ENCODE measurements around the gene PHLPP1. TPM values are rescaled to one million over a fixed set of nuclear protein-coding genes. Genes with fewer than 3 reads are reported as not detected.

PHLPP1 gene
- total and polyA plus RNA-seq, 2 of the 13 experiments (the other 11 are each of a cell fraction or from before 2014, with no cell fraction given), result 9.8 to 18.5 TPM

GRCh38 chr18:62688743-62689317, 26.5 kb upstream of the PHLPP1 start:
- intact Hi-C loops (cut with micrococcal nuclease; ENCODE audit: unreplicated experiment), result no loop called here
- 59% methylated on average over 7 of the region's 7 CpGs for WGBS (ENCODE audit: low lambda C conversion rate)
- POLR2A ChIA-PET, result no interaction called here

GRCh38 chr18:62690236-62690815, 25.0 kb upstream of the PHLPP1 start:
- POLR2A ChIA-PET, result interaction anchor here (1.0 kb wide), 1 partner anchor 25 kb away, joined by 4 read pairs; the partner anchor contains the start of gene PHLPP1
- H4K20me1 ChIP-seq (ENCODE audit: insufficient read depth, low read length), result no peaks in the 10 kb centered on the region
- peak overlapping the region; percentile 34 for H3K4me2 ChIP-seq (ENCODE audit: low read depth, low read length)
- peaks cover 32% of the 10 kb centered on the region for H3K4me1 ChIP-seq (ENCODE audit: insufficient read depth, low read length)
- peaks cover 16% of the 10 kb centered on the region for H3K9me3 ChIP-seq (ENCODE audit: low read length)
- no peaks in the 10 kb centered on the region for H3K36me3 ChIP-seq (replicated peaks in 1 of 2; ENCODE audit: control insufficient read depth in 1 of 2, insufficient read depth in 2 of 2, low read length in 2 of 2)
- WGBS (ENCODE audit: low lambda C conversion rate), result 22% methylated on average over 6 of the region's 6 CpGs
- peak; percentile 15 for DNase-seq (ENCODE audit: low spot score)
- in situ Hi-C loops (cut with HindIII; ENCODE audit: extremely low pct_ligation_motif_present, low pct_unique_long_range_greater_than_20kb) (no loop called here), intact Hi-C loops (cut with micrococcal nuclease; ENCODE audit: unreplicated experiment) (no loop called here)
- H3K4me3 ChIP-seq (replicated peaks in 1 of 3; ENCODE audit: insufficient read depth in 1 of 3, low read depth in 2 of 3, low read length in 3 of 3), result peak overlapping the region in 1 of 3 experiments; percentile 25; a peak in 3 of 6 replicates
- CTCF ChIA-PET (ENCODE audit: low intra/inter-chr PET ratio, low total read pairs), result no interaction called here
- FAIRE-seq, result no peak
- H3K27me3 ChIP-seq (ENCODE audit: control insufficient read depth in 1 of 2, insufficient read depth in 2 of 2, low read length in 2 of 2), result peaks cover 0 to 3% of the 10 kb centered on the region in 2 experiments; a peak in 1 of 5 replicates
- TF ChIP-seq SAP130 (CRISPR knock-in tag; IDR thresholded peaks at IDR 0.05; ENCODE audit: low read depth), result peak; percentile 37; the same call in 1 of the 2 replicates
- no peak for TF ChIP-seq ZNF333 (CRISPR knock-in tag; IDR thresholded peaks at IDR 0.05; ENCODE audit: borderline replicate concordance)
- TF ChIP-seq ELF3 (CRISPR knock-in tag; IDR thresholded peaks at IDR 0.05), result peak; percentile 29; the same call in 1 of the 2 replicates
- TF ChIP-seq SOX5 (CRISPR knock-in tag; IDR thresholded peaks at IDR 0.05; ENCODE audit: borderline replicate concordance), result 0 out of 2 replicates have a peak, but pooled peaks have one; percentile 18
- TF ChIP-seq RXRB (CRISPR knock-in tag; IDR thresholded peaks at IDR 0.05; ENCODE audit: borderline replicate concordance), result 0 out of 2 replicates have a peak, but pooled peaks have one; percentile 10
- TF ChIP-seq TFAP4 (IDR thresholded peaks at IDR 0.05; ENCODE audit: borderline replicate concordance, low read depth), result 0 out of 2 replicates have a peak, but pooled peaks have one; percentile 20
- no peak for TF ChIP-seq POLR2A (IDR thresholded peaks at IDR 0.05; ENCODE audit: insufficient read depth in 1 of 2, low read depth in 2 of 2, low read length in 2 of 2)
- TF ChIP-seq POLR2AphosphoS5 (IDR thresholded peaks at IDR 0.05; ENCODE audit: low read depth, low read length), result no peak
- 0 out of 2 replicates have a peak, but pooled peaks have one; percentile 23 for TF ChIP-seq ELF1 (CRISPR knock-in tag; IDR thresholded peaks at IDR 0.05)
- peak; percentile 66 for ATAC-seq
- no peak overlapping the region for H3K27ac ChIP-seq (ENCODE audit: extremely low read length, insufficient read depth, low read length)
- BruUV-seq (replicated peaks), result no TSS peak
- peak overlapping the region; percentile 27; the same call in 1 of the 2 replicates for H3K9ac ChIP-seq (ENCODE audit: insufficient read depth, low read depth, low read length)
- H2AFZ ChIP-seq (ENCODE audit: low read length), result peak overlapping the region; percentile 29
- H3K79me2 ChIP-seq (ENCODE audit: insufficient read depth, low read length), result no peaks in the 10 kb centered on the region

More at GRCh38 chr18:62688743-62689317, 26.5 kb upstream of the PHLPP1 start:
- FAIRE-seq, result no peak
- Histone ChIP-seq H3K36me3 (replicated peaks in 1 of 2; ENCODE audit: control insufficient read depth in 1 of 2, insufficient read depth in 2 of 2, low read length in 2 of 2) (no peaks in the 10 kb centered on the region), H3K4me3 (replicated peaks in 1 of 3; ENCODE audit: insufficient read depth in 1 of 3, low read depth in 2 of 3, low read length in 3 of 3) (no peak overlapping the region), H3K4me2 (ENCODE audit: low read depth, low read length) (no peak overlapping the region), H3K9ac (ENCODE audit: insufficient read depth, low read depth, low read length) (no peak overlapping the region), H3K27ac (ENCODE audit: extremely low read length, insufficient read depth, low read length) (no peak overlapping the region), H3K27me3 (ENCODE audit: control insufficient read depth in 1 of 2, insufficient read depth in 2 of 2, low read length in 2 of 2) (peaks cover 0 to 3% of the 10 kb centered on the region in 2 experiments; a peak in 1 of 5 replicates), H3K9me3 (ENCODE audit: low read length) (peaks cover 16% of the 10 kb centered on the region), H4K20me1 (ENCODE audit: insufficient read depth, low read length) (no peaks in the 10 kb centered on the region), H2AFZ (ENCODE audit: low read length) (no peak overlapping the region), H3K79me2 (ENCODE audit: insufficient read depth, low read length) (no peaks in the 10 kb centered on the region), H3K4me1 (ENCODE audit: insufficient read depth, low read length) (peaks cover 21% of the 10 kb centered on the region)
- TF ChIP-seq HCFC1 (IDR thresholded peaks at IDR 0.05; ENCODE audit: low read depth, low read length), result no peak
- TF ChIP-seq ZNF274 (CRISPR knock-in tag; IDR thresholded peaks at IDR 0.05), result peak; percentile 99
- ATAC-seq, result no peak
- no peak for DNase-seq (ENCODE audit: low spot score)
- BruUV-seq (replicated peaks), result no TSS peak
- CTCF ChIA-PET (ENCODE audit: low intra/inter-chr PET ratio, low total read pairs), result no interaction called here
- in situ Hi-C loops (cut with HindIII; ENCODE audit: extremely low pct_ligation_motif_present, low pct_unique_long_range_greater_than_20kb), result no loop called here
